Gastrocnemius medialis (tissue), 4 donors: ENCODE data around the gene CLEC4F. TPM values are rescaled to one million over a fixed set of nuclear protein-coding genes. Genes with fewer than 3 reads are reported as not detected.

ENCODE experiments used
- ATAC-seq, 2 donors: fragments of 150-250 bp; one replicate each; pipeline ENCODE4 v1.9.1; 2016
- DNase-seq, 2 donors: peaks; one replicate each; pipeline ENCODE4 v3.0.0-alpha.2; 2019
- H3K27ac ChIP-seq, 4 donors: fragments of 200-600 bp; sonication (generic); 1 replicate in 1 of 4; 2 replicates in 3 of 4; pipeline ENCODE4 v1.5.1; 2016 to 2018; ENCODE audit warnings: mild to moderate bottlenecking in 2 of 4, moderate library complexity in 1 of 4
- H3K27me3 ChIP-seq, 3 donors: fragments of 200-600 bp; sonication (generic) in 2 of 3; 1 replicate in 1 of 3; 2 replicates in 2 of 3; pipeline versions ENCODE4 v1.5.1 to v1.6.0; 2016 to 2019; ENCODE audit warnings: mild to moderate bottlenecking in 1 of 3, moderate library complexity in 1 of 3
- H3K36me3 ChIP-seq, 2 donors: fragments of 200-600 bp; sonication (generic) in 1 of 2; one replicate each; pipeline ENCODE4 v1.5.1; 2017 to 2018
- H3K4me1 ChIP-seq, 2 donors: fragments of 200-600 bp; sonication (generic) in 1 of 2; one replicate each; pipeline ENCODE4 v1.5.1; 2016 to 2017; ENCODE audit warnings: mild to moderate bottlenecking in 2 of 2
- H3K4me3 ChIP-seq, 4 donors: fragments of 200-600 bp; sonication (generic) in 3 of 4; 1 replicate in 1 of 4; 2 replicates in 3 of 4; pipeline ENCODE4 v1.5.1; 2016 to 2019; ENCODE audit warnings: mild to moderate bottlenecking in 2 of 4
- H3K9me3 ChIP-seq, 3 donors: fragments of 200-600 bp; sonication (generic) in 2 of 3; 1 replicate in 1 of 3; 2 replicates in 2 of 3; pipeline ENCODE4 v1.5.1; 2016 to 2019
- POLR2A ChIP-seq, 2 donors: fragments of 450-650 bp; IDR thresholded peaks; one replicate each; pipeline ENCODE4 v1.6.1; 2017; ENCODE audit warnings: antibody characterized with exemption in 2 of 2, mild to moderate bottlenecking in 2 of 2, moderate library complexity in 2 of 2
- in situ Hi-C, 4 donors: fragments of 200-750 bp; cut with MboI; loops; one replicate each; pipeline versions ENCODE4 v1.15.0 to v1.8.0; 2017; ENCODE audit warnings: low sequenced_read_pairs in 4 of 4
- intact Hi-C: fragments of 100-400 bp; cut with DNase I; formaldehyde crosslinking; loops from one replicate; pipeline ENCODE4 v1.15.1; 2023; ENCODE audit warnings: low total_unique reads
- total RNA-seq, 4 donors: library from RNA; depleted of rRNA; stranded (reverse); fragments of >200 nt; gene quantifications; one replicate each; pipeline versions ENCODE4 v1.1.0 to v1.2.3, GENCODE V29; 2016
- TF ChIP-seq, protein P1 (sequence below), 5 experiments: fragments of 450-650 bp in 3 of 5; fragments of 200-600 bp in 2 of 5; sonication (generic) in 2 of 5; IDR thresholded peaks in 4 of 5; conservative IDR thresholded peaks in 1 of 5; 1 replicate in 4 of 5; 2 replicates in 1 of 5; pipeline ENCODE4 v1.5.1; 2016 to 2019; ENCODE audit warnings: antibody characterized with exemption in 5 of 5, mild to moderate bottlenecking in 3 of 5, moderate library complexity in 3 of 5

The CLEC4F gene
- total RNA-seq, 4 donors from 2014 or later: 0.59 TPM; not detected in 3

GRCh38 chr2:70829916-70830315 lies 9.5 kb upstream of the CLEC4F start:
- intact Hi-C loops: no loop called here
- in situ Hi-C loops: no loop called here
- ATAC-seq: no peak

DNA sequence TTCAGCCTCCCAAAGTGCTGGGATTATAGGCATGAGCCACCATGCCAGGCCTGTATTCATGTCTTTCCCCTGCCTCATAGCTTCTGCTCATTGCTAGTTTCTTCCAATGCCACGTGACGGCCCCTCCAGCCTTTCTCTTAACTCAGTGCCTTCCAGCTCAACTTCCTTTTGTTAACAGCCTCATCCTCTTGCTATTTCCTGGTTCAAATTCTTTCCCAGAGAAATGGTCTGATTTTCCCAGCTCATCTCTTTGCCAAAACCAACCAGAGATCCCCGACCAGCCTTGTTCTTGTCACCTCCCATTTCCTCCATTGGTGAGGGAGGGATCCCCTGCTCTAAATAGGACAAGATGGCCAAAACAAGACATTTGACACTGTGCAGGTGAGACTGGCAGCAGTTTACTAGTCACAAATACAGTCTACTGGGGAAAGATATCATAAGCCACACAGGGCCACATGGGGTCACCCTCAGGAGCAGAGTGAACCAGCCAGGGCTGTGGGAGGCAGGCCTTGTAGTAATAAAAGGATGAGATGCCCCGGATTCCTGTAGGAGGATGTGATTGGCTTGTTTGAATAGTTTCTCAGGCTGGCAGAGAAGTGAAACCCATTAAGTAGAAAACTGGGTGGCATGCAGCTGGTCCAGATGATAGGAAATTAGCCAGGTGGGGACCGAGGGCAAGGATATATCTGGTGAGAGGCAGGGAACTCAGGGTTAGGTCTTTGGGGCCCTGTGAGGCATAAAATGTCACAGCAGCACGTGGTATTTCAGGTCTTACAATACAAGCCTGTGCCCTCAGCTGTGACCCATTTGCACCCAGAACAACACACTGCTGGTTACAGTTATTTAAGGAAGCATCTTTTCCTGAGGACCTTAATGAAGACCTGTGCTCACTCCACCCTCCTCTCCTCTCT lies 8.8 kb upstream of the CLEC4F start:
- in situ Hi-C loops (no loop called here), intact Hi-C loops (no loop called here)
- ATAC-seq (no peak), DNase-seq (no peak)
- Histone ChIP-seq H3K36me3 (no peaks in the 10 kb centered on the region), H3K9me3 (no peaks in the 10 kb centered on the region), H3K4me3 (no peak overlapping the region), H3K27me3 (no peaks in the 10 kb centered on the region), H3K4me1 (no peaks in the 10 kb centered on the region), H3K27ac (no peak overlapping the region)
- TF ChIP-seq POLR2A (IDR thresholded peaks at IDR 0.05): no peak
- TF ChIP-seq, protein P1, sequence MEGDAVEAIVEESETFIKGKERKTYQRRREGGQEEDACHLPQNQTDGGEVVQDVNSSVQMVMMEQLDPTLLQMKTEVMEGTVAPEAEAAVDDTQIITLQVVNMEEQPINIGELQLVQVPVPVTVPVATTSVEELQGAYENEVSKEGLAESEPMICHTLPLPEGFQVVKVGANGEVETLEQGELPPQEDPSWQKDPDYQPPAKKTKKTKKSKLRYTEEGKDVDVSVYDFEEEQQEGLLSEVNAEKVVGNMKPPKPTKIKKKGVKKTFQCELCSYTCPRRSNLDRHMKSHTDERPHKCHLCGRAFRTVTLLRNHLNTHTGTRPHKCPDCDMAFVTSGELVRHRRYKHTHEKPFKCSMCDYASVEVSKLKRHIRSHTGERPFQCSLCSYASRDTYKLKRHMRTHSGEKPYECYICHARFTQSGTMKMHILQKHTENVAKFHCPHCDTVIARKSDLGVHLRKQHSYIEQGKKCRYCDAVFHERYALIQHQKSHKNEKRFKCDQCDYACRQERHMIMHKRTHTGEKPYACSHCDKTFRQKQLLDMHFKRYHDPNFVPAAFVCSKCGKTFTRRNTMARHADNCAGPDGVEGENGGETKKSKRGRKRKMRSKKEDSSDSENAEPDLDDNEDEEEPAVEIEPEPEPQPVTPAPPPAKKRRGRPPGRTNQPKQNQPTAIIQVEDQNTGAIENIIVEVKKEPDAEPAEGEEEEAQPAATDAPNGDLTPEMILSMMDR (IDR thresholded peaks at IDR 0.05 in 4 of 5, conservative IDR thresholded peaks at IDR 0.05 in 1 of 5): no peak

More at GRCh38 chr2:70829916-70830315, 9.5 kb upstream of the CLEC4F start:
- no peak overlapping the region for H3K27ac ChIP-seq
- H3K4me1 ChIP-seq: no peaks in the 10 kb centered on the region
- H3K36me3 ChIP-seq: no peaks in the 10 kb centered on the region
- DNase-seq: no peak
- H3K9me3 ChIP-seq: no peaks in the 10 kb centered on the region
- TF ChIP-seq, protein P1 (IDR thresholded peaks at IDR 0.05 in 4 of 5, conservative IDR thresholded peaks at IDR 0.05 in 1 of 5): no peak
- no peak for TF ChIP-seq POLR2A (IDR thresholded peaks at IDR 0.05)
- H3K4me3 ChIP-seq: no peak overlapping the region
- H3K27me3 ChIP-seq: peaks cover 0 to 2% (median 0%) of the 10 kb centered on the region in 3 donors

DNA sequence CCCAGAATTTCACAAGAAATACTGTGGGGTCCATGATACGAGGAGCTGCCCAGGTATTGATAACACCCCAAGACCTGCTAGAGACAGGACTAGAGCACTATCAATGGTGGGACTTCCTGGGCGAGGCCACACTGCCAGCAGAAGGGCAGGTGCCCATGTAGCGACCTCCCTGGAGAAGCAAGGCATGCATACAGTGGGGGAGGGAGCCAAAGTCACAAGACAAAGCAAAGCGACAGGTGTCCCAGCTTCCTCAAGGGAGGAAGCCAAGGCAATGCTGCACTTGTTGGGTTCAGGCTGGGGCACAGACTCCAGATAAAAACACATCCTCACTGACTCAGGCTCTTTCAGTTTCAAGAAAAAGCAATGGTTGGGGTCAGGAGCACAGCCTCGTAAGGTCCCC lies 7.7 kb upstream of the CLEC4F start:
- ATAC-seq: no peak
- H3K27ac ChIP-seq: no peak overlapping the region
- TF ChIP-seq, protein P1 (IDR thresholded peaks at IDR 0.05 in 4 of 5, conservative IDR thresholded peaks at IDR 0.05 in 1 of 5): no peak
- no peak for TF ChIP-seq POLR2A (IDR thresholded peaks at IDR 0.05)
- no peaks in the 10 kb centered on the region for H3K9me3 ChIP-seq
- no peaks in the 10 kb centered on the region for H3K36me3 ChIP-seq
- H3K4me1 ChIP-seq: no peaks in the 10 kb centered on the region
- intact Hi-C loops: no loop called here
- H3K4me3 ChIP-seq: no peak overlapping the region
- in situ Hi-C loops: no loop called here
- no peak for DNase-seq
- no peaks in the 10 kb centered on the region for H3K27me3 ChIP-seq

GRCh38 chr2:70827388-70827787 lies 7.0 kb upstream of the CLEC4F start:
- ATAC-seq: no peak
- intact Hi-C loops: no loop called here
- DNase-seq: no peak
- TF ChIP-seq POLR2A (IDR thresholded peaks at IDR 0.05): no peak
- Histone ChIP-seq H3K4me3 (no peak overlapping the region), H3K27me3 (no peaks in the 10 kb centered on the region), H3K4me1 (no peaks in the 10 kb centered on the region), H3K9me3 (no peaks in the 10 kb centered on the region), H3K36me3 (no peaks in the 10 kb centered on the region), H3K27ac (no peak overlapping the region)
- in situ Hi-C loops: no loop called here

GRCh38 chr2:70826696-70827350 lies 6.4 kb upstream of the CLEC4F start:
- H3K4me1 ChIP-seq: no peaks in the 10 kb centered on the region
- H3K4me3 ChIP-seq: no peak overlapping the region
- H3K9me3 ChIP-seq: no peaks in the 10 kb centered on the region
- H3K27me3 ChIP-seq: no peaks in the 10 kb centered on the region
- intact Hi-C loops (no loop called here), in situ Hi-C loops (no loop called here)
- no peaks in the 10 kb centered on the region for H3K36me3 ChIP-seq
- no peak overlapping the region for H3K27ac ChIP-seq
- ATAC-seq (no peak), DNase-seq (no peak)
- TF ChIP-seq, protein P1 (IDR thresholded peaks at IDR 0.05 in 4 of 5, conservative IDR thresholded peaks at IDR 0.05 in 1 of 5): no peak
- TF ChIP-seq POLR2A (IDR thresholded peaks at IDR 0.05): no peak
